ENCODE data around the gene KCTD20. TPM values are rescaled to one million over a fixed set of nuclear protein-coding genes. Genes with fewer than 3 reads are reported as not detected.

KCTD20 gene
- polyA plus RNA-seq, 2 donors, result 16.6 to 18.5 TPM

DNA sequence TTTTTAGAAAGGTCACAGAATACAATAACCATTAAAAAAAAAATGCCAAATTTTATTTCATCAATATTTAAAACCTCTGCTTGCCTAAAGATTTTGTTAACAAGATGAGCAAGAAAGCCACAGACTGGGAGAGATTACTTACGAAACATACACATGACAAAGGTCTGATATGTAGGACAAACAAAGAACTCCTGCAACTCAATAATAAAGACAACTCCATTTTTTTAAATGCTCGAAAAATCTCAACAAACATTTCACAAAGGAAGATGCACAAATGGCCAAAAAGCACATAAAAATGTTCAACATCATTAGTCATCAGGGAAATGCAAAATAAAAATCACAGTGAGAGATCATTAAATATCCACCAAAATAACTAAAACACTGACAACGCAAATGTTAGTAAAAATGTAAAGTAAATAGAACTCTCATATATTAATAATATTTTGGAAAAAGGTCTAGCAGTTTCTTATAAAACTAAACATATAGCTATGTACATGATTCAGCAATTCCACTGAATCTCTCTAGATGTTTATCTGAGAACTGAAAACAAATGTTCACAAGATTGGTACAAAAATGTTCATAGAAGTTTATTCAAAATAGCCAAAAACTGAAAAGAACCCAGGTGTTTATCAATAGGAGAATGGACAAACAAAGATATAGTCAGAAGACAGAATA lies 94.2 kb downstream of the KCTD20 start:
- 88 to 95% methylated on average over 3 of the region's 3 CpGs for WGBS, 2 donors
- Histone ChIP-seq H3K36me3 (ENCODE audit: control insufficient read depth in 2 of 2, insufficient read depth in 2 of 2, low read length in 1 of 2) (peaks cover 2 to 6% of the 10 kb centered on the region in 2 donors), H3K4me1 (ENCODE audit: control insufficient read depth in 2 of 2, insufficient read depth in 2 of 2, low read length in 1 of 2) (no peaks in the 10 kb centered on the region), H3K4me3 (ENCODE audit: low read depth in 1 of 2, low read length in 2 of 2) (no peak overlapping the region), H3K27me3 (ENCODE audit: control insufficient read depth in 1 of 2, insufficient read depth in 2 of 2, low read length in 2 of 2) (no peaks in the 10 kb centered on the region), H3K27ac (ENCODE audit: low read depth in 2 of 2, low read length in 1 of 2) (no peak overlapping the region), H3K9me3 (ENCODE audit: control insufficient read depth in 2 of 2, insufficient read depth in 1 of 2, low read depth in 1 of 2, low read length in 1 of 2) (no peaks in the 10 kb centered on the region)

DNA sequence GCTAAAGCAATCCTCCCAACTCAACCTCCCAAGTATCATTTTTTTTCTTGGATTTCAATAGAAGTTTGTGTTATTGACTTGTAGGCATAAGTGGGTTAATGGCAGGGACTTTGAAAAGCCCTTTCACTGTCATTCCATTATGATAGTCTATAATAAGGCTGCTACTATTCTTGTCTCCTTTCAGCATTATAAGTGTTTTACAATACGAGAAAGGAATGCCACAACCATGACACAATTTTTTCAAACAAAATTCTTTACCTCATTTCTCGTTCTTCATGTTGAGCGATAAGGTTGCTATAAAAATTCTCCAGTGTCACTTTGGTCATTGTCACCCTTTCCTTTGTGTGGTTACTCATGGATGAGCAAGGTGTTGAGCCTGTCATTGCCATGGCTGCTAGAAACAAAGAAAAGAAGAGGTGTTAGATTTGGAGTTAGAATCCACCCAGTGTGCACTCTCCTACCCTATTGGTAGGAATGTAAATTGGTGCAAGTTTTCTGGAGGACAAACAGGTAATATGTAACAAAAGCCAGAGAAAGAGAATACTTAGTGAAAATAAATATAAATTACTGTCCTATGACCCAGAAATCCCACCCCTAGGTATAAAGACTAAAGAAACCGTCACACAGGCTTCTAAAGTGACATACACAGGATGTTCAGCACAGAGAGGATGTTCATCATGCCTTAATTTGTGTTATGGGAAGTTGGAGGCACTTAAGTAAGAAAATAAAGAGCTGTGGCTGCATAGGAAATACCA lies 97.2 kb downstream of the KCTD20 start:
- no peak overlapping the region for H3K4me3 ChIP-seq (ENCODE audit: low read depth in 1 of 2, low read length in 2 of 2)
- H3K4me1 ChIP-seq (ENCODE audit: control insufficient read depth in 2 of 2, insufficient read depth in 2 of 2, low read length in 1 of 2), result peaks cover 0 to 3% of the 10 kb centered on the region in 2 donors
- H3K36me3 ChIP-seq (ENCODE audit: control insufficient read depth in 2 of 2, insufficient read depth in 2 of 2, low read length in 1 of 2), result peaks cover 2 to 5% of the 10 kb centered on the region in 2 donors
- WGBS, 2 donors, result 88 to 92% methylated on average over 4 of the region's 4 CpGs
- no peaks in the 10 kb centered on the region for H3K9me3 ChIP-seq (ENCODE audit: control insufficient read depth in 2 of 2, insufficient read depth in 1 of 2, low read depth in 1 of 2, low read length in 1 of 2)
- no peak overlapping the region for H3K27ac ChIP-seq (ENCODE audit: low read depth in 2 of 2, low read length in 1 of 2)
- no peaks in the 10 kb centered on the region for H3K27me3 ChIP-seq (ENCODE audit: control insufficient read depth in 1 of 2, insufficient read depth in 2 of 2, low read length in 2 of 2)

Other genes starting within 250 kb of the KCTD20 start
- gene BRPF3, start 246.3 kb upstream of the KCTD20 start, polyA plus RNA-seq, result 1 to 10 TPM; 6.5 to 7.7 TPM
- gene PNPLA1, start 172.9 kb upstream of the KCTD20 start, polyA plus RNA-seq, result under 1 TPM; 0.02 to 0.04 TPM
- not detected for gene BNIP5, start 106.1 kb upstream of the KCTD20 start, polyA plus RNA-seq
- gene ETV7, start 55.3 kb upstream of the KCTD20 start, polyA plus RNA-seq, result 1 to 10 TPM; 2.1 to 3.3 TPM
- gene PXT1, start 146 bp upstream of the KCTD20 start, polyA plus RNA-seq, result not detected
- gene STK38, start 104.5 kb downstream of the KCTD20 start, polyA plus RNA-seq, result 10 to 100 TPM; 24.0 to 32.2 TPM
- 100 to 1,000 TPM; 103 to 247 TPM for gene SRSF3, start 151.4 kb downstream of the KCTD20 start, polyA plus RNA-seq
- 100 to 1,000 TPM in 1 of 2 donors, 10 to 100 TPM in 1; 36.9 to 114 TPM for gene CDKN1A, start 235.7 kb downstream of the KCTD20 start, polyA plus RNA-seq

Data from esophagus (tissue), 2 donors.